GM19043 (cell line): Measurements from ENCODE around the gene TPCN2.

ENCODE experiments used
- ATAC-seq: cut with Tn5 transposase; IDR thresholded peaks from one replicate; pipeline ENCODE4 v1.9.1; 2021; ENCODE audit warnings: low read depth; ENCODE audit not compliant: unreplicated experiment

The TPCN2 gene

DNA sequence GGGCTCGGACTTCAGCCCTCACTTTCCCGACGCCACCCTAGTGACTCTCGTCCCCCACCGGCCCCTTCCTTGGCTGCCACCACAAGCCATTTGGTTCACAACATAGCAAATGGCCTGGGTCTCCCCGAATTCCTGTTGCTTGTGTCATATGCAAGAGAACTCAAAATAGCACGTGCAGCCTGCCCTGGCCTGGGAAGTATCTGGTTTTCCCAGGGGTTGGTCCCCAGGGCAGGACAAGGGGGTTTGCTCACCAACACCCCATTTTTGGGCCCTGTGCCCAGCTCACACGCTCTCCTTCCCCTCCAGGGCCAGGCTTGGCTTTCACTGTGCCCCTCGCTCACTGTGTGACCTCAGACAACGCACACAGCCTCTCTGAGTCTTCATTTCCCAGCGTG is 12.8 kb upstream of the TPCN2 start:
- ATAC-seq = no peak

DNA sequence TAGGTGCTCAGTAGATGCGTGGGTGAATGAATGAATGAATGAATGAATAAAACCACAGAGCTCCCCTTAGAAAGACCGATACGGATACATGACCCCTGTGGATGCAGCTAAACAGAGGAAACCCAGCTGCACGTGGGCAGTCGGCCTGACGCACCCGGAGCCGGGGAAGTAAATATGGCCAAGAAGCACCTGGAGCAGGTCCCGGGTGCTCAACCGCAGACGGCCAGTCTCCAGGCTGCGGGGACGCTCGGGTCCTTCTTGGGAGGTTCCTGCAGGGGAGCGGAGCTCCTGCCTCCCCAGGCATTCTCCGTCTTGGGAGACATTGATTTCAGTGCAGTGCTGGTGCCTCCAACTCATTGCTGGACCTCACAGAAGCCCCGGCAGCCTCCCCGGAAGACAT is 11.7 kb upstream of the TPCN2 start:
- ATAC-seq = no peak

DNA sequence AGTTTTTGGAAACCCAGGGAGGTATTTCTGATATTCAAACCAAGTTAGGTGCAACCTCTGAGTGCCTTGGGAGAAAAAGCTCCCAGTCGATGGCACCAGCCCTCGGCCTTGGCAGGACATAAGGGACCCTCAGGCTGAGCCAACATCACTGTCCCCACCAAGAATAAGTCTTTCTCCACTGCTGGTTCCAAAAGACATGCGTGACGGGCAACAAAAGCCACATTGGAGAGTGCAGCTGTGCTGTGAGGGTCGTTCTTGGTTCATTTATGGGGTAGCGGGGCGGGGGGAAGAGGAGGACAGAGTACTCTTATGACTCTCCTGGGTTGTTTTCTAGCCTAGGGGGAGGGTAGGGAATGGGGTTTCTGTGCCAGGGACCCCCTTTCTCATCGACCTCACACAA is 11.2 kb upstream of the TPCN2 start:
- ATAC-seq = no peak

DNA sequence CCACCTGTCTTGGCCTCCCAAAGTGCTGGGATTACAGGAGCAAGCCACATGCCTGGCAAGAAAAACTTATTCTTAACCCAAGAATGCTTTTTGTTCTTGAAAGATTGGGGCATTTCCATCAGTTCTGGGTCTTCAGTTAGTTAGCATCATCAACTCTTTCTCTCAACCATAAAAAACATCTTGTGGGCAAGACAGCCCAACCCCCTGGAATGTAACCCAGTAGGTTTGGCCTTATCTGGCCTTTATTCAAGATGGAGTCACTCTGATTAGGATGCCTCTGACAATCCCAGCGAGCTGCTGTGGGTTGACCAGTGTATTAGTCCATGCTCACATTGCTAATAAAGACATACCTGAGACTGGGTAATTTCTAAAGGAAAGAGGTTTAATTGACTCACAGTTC is 9.2 kb upstream of the TPCN2 start:
- ATAC-seq = no peak

DNA sequence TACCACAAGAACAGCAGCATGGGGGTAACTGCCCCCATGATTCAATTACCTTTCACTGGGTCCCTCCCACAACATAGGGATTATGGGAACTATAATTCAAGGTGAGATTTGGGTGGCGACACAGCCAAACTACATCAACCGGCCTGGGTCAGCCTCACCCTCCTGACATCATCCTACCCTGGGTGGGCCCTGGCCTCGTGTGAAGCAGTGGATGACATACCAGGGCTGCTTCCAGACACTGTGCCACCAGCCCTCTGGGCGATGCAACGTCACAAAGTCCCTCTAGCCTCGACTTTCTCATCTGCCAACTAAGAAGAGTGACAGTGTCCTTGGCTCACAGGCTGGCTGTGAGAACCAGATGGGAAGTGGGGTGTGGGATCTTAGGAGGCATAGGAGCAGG is 8.7 kb upstream of the TPCN2 start:
- no peak for ATAC-seq

DNA sequence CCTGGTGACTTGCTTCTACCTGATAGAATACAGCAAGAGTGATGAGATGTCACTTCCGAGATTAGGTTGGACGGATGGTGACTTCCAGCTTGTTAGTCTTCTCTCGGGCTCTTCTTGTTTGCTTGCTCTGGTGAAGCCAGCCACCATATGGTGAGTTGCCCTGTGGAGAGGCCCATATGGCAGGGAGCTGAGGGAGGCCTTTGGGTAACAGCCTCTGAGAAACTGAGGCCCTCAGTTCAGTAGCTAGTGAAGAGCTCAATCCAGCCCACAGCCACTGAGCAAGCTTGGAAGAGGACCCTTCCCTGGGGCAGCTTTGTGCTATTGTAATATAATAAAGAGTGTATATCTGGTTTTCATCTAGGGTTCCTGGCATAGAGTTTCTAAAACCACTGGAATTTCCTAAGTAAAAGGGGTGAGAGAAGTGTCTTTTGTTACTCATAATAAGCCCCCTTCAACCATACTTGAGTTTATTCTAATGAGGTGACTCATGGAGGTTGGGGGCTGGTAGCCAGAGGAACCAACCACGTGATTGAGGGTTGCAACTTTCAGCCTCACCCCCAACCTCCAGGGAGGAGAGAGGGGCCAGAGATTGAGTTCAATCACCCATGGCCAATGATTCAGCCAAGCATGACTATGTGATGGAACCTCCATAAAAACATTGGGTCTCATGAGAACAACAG is 8.0 kb upstream of the TPCN2 start:
- no peak for ATAC-seq

DNA sequence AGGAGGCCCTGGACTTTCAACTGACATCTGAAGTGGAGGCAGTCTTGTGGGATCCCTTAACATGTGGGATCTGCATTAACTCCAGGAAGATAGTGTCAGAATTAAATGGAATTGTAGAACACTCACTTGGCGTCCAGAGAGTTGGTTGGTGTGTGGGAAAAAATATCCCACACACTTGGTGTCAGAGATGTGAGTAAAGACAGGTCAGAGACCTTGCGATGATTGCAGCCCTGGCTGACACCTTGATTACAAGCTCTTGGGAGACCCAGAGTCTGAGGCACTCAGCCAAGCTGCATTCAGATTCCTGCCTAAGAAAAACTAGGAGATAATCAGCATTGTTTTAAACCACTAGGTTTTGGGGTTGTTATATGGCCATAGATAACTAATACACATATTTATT is 7.2 kb upstream of the TPCN2 start:
- no peak for ATAC-seq

DNA sequence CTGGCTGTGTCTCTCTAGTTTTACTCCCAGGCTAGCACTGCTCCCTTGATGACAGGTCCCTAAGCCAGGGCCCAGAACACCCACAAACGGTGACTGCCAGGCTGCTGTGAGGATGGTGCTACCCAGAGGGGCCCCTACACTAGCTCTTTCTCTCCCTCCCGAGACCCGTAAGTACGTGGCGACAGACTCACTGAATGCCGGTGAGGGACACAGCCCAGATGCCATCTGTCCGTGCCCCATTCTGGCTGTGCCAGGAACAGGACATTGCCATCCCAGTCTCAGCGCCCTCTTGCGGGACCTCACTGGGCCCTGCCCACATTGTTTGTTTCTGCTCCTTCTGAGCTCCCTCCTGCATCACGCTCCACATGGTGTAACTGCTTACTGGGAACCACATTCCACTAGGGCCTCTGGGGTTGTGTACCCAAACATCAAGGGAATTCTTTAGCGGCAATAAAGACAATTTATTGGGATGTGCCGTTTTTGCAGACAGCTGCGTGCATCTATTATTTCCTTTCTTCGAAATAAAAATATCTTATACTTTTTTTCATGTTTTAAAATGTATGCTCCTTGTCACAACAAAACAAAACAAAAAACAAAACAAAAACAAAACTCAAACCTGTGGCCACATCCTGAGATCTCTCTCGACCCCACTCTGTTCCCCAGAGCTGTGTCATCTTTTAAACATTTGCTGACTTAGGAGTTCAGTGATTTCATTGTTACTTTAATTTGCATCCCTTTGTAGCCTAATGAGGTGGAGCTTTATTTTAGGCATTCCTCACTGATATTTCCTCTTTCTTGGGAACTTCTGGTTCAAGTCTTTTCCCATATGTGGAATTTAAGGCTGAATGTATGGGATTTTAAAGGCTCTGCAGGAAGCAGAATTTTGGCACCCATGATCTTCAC is 4.4 kb upstream of the TPCN2 start:
- no peak for ATAC-seq

DNA sequence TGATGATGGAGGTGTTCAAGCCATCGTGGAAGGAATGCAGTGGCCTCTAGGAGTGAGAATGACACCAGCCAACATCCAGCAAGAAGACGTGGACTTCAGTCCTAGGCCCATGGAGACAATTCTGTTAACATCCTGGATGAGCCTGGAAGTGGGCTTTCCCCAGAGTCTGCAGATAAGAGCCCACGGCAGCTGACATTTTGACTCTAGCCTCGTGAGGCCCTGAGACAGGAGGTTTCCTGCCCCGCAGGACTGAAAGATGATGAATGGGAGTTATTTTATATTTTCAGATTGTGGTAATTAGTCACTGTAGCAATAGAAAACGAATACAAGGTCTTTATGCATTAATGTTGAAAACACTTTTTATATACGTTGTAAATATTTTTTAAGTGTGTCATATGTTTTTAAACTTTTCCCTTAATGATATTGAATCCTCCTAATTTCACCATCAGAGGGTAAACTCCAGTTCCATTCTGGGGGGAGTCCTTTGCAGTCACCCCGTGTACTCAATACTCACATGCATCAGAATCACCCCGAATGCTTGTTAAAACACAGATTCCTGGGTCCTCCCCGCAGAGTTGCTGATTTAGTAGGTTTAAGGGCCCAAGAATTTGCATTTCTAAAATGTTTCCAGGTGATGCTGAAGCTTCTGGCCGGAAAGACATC is 570 bp upstream of the TPCN2 start:
- ATAC-seq = no peak

DNA sequence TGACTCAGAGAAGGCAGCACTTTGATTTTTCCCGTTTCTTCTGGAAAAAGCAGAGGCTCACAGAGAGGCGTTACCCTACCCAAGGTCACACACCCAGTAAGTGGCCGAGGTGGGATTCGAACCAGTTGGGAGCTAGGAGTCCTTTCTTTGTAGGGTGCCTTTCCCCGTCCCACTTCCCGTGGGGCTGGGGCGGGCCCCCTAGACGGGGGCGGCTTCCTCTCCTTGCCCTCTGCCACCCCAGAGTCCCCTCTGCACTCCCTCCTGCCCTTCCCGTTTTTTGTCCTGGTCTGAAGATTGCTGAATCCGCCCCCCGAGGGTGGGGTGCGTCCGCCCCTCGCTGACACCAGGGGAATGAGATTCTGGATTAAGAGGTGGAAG is 747 bp downstream of the TPCN2 start:
- ATAC-seq = no peak

DNA sequence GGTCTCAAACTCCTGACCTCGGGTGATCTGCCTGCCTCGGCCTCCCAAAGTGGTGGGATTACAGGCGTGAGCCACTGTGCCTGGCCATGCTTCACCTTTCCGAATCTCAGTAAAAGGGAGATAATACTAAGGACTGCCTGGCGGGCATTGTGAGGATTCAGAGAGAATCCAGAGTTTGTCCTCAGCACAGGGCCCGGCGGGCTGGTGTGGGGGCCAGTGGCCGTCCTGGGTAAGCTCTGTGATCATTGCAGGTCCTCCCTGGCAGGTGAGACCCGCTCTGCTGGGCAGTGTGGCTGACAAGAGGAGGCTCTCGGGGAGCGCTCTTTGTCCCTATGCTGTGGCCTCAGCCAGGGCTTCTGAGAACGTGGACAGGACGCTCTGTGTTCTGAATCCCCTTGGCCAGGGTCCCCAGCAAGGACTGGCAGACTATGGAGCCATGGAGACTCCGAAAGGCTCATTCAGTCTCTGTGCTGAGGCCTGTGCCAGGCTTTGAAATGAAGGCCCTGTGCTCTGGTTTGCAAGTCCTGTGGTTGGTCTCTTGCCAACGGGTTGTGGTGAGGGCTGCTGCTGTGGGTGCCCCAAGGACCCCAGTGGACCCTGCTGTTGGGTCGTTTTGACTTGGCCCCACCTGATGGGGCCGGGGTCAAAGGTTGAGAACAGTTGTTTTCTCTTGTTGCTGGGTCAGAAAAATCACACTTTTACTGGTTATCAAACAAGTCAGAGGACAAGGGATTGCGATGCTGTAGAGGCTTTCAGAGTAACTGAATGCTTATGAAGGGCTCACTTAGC is 2.1 kb downstream of the TPCN2 start:
- ATAC-seq = no peak

DNA sequence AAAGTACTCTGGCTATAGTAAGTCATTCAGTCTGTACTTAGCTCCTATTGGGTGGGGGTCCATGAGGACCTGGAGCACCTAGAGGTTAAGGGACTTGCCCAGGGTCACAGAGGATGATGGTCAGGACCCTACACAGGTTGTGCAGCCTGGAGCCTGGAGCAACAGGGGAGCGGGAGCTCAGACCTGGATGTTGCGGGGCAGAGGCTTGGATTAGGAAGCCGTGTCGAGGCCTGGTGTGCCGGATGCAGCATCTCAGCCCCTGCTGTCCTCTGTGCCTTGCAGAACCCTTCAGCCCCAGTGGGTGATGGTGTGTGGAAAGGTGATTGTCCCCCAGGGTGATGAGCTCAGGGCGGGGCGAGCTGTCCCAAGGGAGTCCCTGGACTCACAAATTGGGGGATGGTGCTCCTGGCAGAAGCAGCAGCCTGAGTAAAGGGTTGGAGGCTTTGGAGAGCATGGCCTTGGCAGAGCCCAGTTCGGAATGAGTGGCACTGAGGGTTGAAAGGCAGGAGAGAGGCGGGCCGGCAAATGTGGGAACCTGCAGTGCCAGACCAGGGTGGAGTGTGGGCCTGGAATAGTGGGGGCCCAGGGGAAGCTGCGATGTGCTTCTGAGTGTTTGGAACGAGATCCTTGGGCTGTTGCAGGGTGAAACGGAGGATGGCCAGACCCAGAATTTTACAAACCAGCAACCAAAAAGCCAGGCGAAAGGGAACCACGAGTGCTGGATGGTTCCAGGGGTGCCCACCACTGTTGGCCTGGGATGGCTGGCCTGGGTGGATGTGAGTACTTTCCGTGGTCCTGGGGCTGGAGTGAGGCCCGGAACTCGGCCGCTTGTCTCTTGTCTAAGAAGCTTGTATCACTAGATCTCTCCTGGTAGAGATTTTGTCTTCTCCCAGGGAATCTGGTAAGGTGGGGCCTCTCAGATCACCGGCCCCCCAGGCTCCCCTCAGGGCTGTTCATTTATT is 2.9 kb downstream of the TPCN2 start:
- no peak for ATAC-seq

DNA sequence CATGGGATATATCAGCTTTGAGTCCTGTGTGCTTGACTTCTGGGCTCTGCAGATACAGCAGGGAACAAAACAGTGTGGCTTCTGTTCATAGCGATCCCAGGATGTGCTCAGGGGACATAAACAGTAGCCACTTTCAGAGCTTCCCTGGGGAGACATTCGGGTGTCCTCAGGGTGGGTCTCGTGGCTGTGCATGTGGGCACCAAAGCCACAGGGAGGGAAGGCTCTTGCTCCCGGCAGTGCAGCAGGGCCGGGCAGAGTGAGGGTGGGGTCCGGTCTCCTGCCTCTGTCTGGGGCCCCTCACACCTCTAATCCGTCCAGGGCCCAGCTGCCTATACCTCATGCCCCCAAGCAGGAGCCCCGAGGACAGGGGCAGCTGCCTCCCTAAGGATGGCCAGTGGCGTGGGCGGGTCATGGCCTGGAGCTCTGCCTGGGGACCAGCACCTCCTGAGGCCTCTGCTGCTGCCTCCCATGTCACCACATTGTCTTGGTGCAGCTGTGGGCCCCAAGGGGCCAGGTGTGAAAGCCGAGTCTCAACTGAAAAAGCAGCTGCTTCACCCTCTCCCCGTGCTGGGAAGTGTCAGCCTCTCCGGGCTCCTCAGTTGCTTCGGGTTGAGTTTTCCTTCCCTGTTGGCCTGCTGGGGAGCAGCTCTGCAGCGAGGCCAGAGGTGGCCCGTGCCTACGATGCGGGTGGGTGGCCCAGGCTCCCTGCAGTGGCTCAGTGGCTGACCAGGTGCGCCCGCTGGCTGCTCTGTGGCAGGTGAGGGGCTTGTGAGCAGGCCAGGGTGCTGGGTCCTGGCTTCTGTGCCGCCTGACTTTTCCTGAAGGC is 3.8 kb downstream of the TPCN2 start:
- no peak for ATAC-seq

DNA sequence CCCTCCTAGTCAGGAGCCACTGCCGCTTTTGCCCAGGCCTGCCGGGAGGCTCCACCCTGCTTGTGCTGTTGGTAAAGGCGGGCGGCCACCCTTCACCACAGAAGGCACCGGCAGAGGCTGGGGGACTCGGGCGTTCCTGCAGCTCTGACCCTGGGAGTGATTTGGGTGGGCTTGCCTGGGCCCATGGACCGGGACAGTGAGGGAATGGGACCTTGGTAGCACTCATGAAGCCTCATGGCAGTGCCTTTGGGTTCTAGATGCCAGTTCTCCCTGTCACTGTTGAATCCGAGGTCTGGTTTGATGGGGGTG is 4.4 kb downstream of the TPCN2 start:
- ATAC-seq = no peak

DNA sequence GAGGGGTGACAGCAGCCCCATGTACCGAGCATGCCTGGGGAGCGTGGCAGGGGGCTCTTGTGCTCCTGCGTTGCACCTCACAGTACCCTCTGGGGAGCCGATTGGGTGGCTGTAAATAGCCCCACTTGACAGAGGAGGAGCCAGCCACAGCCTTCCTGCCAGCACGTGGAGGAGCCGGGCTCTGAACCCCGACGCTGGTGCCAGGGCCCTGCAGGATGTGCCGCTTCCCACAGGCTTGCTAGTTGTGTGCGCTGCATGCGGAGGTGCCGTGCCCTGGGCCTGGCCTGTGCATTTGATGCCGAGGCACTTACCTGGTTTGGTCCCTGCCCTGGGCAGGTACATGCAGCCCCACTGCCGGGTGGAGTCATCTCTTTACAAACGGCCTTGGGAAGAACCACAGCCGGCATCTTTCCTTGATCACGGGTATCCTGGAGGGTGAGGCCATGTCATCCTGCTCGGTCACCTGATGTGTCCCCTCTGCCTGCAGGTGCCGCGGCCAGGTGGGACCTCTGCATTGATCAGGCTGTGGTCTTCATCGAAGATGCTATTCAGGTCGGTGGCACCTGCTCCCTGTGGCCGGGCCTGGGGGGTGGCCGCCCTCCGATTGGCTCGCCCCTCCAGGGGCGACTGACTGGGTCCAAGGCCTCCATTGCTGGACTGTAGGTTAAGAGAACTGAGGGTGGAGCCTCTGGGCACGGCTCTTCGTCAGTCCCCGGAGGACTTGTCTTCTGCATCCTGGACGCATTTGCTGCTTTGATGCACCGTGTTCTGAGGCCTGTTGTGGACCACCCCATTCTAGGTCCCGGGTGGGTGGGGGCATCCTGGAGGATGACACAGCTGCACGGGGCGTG is 5.0 kb downstream of the TPCN2 start:
- ATAC-seq = no peak

DNA sequence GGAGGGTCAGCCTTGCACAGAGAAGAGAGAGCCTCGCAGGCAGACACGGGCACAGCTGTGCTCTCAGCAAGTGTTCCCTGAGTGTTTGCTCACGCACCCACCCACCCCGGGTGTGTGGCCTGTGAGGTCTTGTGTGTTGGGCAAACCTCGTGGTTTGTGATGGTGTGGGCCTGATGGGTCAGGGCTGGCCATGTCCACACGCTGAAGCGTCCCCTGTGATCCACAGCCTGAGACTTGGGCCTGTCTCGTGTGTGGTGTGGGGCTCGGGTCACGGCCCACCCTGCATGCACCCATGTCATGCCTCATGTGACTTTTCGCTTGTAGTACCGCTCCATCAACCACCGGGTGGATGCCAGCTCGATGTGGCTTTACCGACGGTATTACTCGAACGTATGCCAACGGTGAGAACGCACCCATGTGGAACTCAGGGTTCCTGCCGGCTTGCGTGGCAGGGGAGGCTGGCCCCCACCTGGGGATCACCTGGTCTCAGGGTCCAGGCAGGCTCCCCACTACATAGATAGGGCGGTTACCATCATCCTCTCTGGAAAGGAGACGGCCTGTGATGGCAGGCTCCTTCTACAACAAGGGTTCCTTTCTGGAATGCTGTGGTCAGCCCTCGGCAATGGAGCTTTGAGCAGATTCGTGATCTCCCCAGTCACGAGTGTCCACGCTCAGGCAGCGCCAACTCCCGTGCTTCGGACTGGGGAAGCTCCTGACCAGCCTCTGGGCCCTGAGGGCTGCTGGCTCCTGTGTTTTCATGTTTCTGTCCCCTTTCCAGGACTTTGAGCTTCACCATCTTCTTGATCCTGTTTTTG is 5.9 kb downstream of the TPCN2 start:
- no peak for ATAC-seq

DNA sequence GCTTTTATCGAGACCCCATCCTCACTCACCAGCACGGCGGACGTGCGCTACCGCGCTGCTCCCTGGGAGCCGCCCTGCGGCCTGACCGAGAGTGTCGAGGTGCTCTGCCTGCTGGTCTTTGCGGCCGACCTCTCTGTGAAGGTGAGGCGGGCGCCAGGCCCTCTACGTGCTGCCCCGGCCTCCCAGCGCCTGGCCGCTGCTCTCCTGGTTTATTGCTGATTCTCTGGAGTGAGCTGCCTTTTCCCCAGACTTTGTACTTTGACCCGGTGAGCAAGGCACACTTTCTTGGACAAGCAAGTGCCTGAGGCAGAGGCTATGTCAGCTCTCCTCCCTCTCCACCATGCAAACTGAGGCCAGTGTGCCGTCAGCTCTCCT is 6.5 kb downstream of the TPCN2 start:
- no peak for ATAC-seq
